Astrocyte (in vitro differentiated cells and primary cell): Measurements from ENCODE around the gene PXDN.

ENCODE experiments used
- EZH2 ChIP-seq: IDR thresholded peaks from 2 replicates; pipeline ENCODE4 v1.6.1; 2012; ENCODE audit warnings: mild to moderate bottlenecking, low read length, inconsistent platforms; ENCODE audit not compliant: insufficient read depth
- TF ChIP-seq, protein P1 (sequence below): IDR thresholded peaks from 2 replicates; pipeline ENCODE4 v1.5.1; 2011; ENCODE audit warnings: low read depth, mild to moderate bottlenecking, inconsistent platforms, low read length, moderate library complexity; ENCODE audit not compliant: insufficient read depth

DNA sequence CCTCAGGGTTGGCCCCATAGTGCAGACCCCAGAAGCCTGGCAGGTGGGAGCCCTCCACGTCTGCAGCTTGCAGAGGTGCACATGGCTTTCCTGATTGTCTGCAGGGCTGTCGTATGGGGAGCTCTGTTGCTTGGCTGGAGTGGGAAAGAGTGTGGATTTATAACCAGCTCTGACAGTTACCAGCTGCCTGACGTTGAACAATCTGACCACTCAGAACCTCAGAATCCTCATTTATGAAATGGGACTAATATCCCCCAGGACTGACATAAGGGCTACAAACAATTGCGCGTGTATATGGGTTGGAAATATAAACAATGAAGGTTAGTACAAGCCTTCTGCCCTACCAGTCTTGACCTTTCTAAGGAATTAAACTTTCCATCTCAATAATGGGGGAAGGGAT is 13.9 kb upstream of the PXDN start:
- TF ChIP-seq, protein P1, sequence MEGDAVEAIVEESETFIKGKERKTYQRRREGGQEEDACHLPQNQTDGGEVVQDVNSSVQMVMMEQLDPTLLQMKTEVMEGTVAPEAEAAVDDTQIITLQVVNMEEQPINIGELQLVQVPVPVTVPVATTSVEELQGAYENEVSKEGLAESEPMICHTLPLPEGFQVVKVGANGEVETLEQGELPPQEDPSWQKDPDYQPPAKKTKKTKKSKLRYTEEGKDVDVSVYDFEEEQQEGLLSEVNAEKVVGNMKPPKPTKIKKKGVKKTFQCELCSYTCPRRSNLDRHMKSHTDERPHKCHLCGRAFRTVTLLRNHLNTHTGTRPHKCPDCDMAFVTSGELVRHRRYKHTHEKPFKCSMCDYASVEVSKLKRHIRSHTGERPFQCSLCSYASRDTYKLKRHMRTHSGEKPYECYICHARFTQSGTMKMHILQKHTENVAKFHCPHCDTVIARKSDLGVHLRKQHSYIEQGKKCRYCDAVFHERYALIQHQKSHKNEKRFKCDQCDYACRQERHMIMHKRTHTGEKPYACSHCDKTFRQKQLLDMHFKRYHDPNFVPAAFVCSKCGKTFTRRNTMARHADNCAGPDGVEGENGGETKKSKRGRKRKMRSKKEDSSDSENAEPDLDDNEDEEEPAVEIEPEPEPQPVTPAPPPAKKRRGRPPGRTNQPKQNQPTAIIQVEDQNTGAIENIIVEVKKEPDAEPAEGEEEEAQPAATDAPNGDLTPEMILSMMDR: no peak
- no peak for TF ChIP-seq EZH2
